ENCODE measurements around the gene ENTREP1. TPM values are rescaled to one million over a fixed set of nuclear protein-coding genes. Genes with fewer than 3 reads are reported as not detected.

Gene ENTREP1
- total RNA-seq, 2 donors from 2014 or later, result 6.9 to 10.9 TPM

Other genes starting within 250 kb of the ENTREP1 start
- gene TJP2, start 150.9 kb upstream of the ENTREP1 start, total RNA-seq, result 10 to 100 TPM; 60.2 to 79.1 TPM

Data from body of pancreas (tissue), 2 donors.